Nephron progenitor cell (in vitro differentiated cells): ENCODE measurements around the gene GNB1.

Experiments
- DNase-seq: peaks from one replicate; pipeline ENCODE4 v3.0.0; 2021
- H3K27ac Mint-ChIP-seq: 2 replicates; pipeline ENCODE4 v1.8.0; 2021; ENCODE audit warnings: mild to moderate bottlenecking, moderate library complexity, mixed read lengths
- H3K27me3 Mint-ChIP-seq: 2 replicates; pipeline ENCODE4 v1.8.0; 2021; ENCODE audit warnings: mild to moderate bottlenecking, low read depth, mixed read lengths; ENCODE audit not compliant: poor library complexity
- H3K36me3 Mint-ChIP-seq: 2 replicates; pipeline ENCODE4 v1.8.0; 2021; ENCODE audit warnings: low read depth, mixed read lengths
- H3K4me1 Mint-ChIP-seq: 2 replicates; pipeline ENCODE4 v1.8.0; 2021; ENCODE audit warnings: mixed read lengths
- H3K4me3 Mint-ChIP-seq: 2 replicates; pipeline ENCODE4 v1.8.0; 2021; ENCODE audit warnings: mild to moderate bottlenecking, moderate library complexity, mixed read lengths
- H3K9me3 Mint-ChIP-seq: 2 replicates; pipeline ENCODE4 v1.8.0; 2021; ENCODE audit warnings: mild to moderate bottlenecking, moderate library complexity, mixed read lengths
- CTCF ChIP-seq: fragments of 200-600 bp; sonication (generic); IDR thresholded peaks from 2 replicates; pipeline ENCODE4 v1.5.0; 2021; ENCODE audit warnings: antibody characterized with exemption

The GNB1 gene

GRCh38 chr1:1819762-1820161 is 71.1 kb downstream of the GNB1 start:
- H3K27ac Mint-ChIP-seq, result peak overlapping the region; percentile 45
- no peaks in the 10 kb centered on the region for H3K4me1 Mint-ChIP-seq
- DNase-seq, result no peak
- no peaks in the 10 kb centered on the region for H3K9me3 Mint-ChIP-seq
- peaks cover 60% of the 10 kb centered on the region for H3K36me3 Mint-ChIP-seq
- no peak for TF ChIP-seq CTCF
- no peak overlapping the region for H3K4me3 Mint-ChIP-seq
- H3K27me3 Mint-ChIP-seq, result no peaks in the 10 kb centered on the region

GRCh38 chr1:1817221-1817620 is 73.7 kb downstream of the GNB1 start:
- H3K4me1 Mint-ChIP-seq, result no peaks in the 10 kb centered on the region
- H3K27ac Mint-ChIP-seq, result no peak overlapping the region
- H3K36me3 Mint-ChIP-seq, result peaks cover 61% of the 10 kb centered on the region
- H3K27me3 Mint-ChIP-seq, result peaks cover 3% of the 10 kb centered on the region
- no peak for DNase-seq
- H3K4me3 Mint-ChIP-seq, result no peak overlapping the region
- no peaks in the 10 kb centered on the region for H3K9me3 Mint-ChIP-seq
- no peak for TF ChIP-seq CTCF

- H3K4me1 Mint-ChIP-seq, result no peaks in the 10 kb centered on the region
- DNase-seq, result no peak
- H3K36me3 Mint-ChIP-seq, result peaks cover 58% of the 10 kb centered on the region
- peaks cover 3% of the 10 kb centered on the region for H3K27me3 Mint-ChIP-seq
- H3K27ac Mint-ChIP-seq, result no peak overlapping the region
- H3K4me3 Mint-ChIP-seq, result no peak overlapping the region
- H3K9me3 Mint-ChIP-seq, result no peaks in the 10 kb centered on the region
- TF ChIP-seq CTCF, result no peak
Observed at GRCh38 chr1:1815606-1816281, 75.1 kb downstream of the GNB1 start.

- Mint-ChIP-seq H3K4me1 (peaks cover 2% of the 10 kb centered on the region), H3K27ac (peak overlapping the region; percentile 57), H3K36me3 (peaks cover 56% of the 10 kb centered on the region), H3K9me3 (no peaks in the 10 kb centered on the region), H3K27me3 (peaks cover 3% of the 10 kb centered on the region), H3K4me3 (no peak overlapping the region)
- TF ChIP-seq CTCF, result no peak
- DNase-seq, result no peak
Observed at GRCh38 chr1:1809489-1809888, 81.4 kb downstream of the GNB1 start.

GRCh38 chr1:1808206-1808605 is 82.7 kb downstream of the GNB1 start:
- no peaks in the 10 kb centered on the region for H3K9me3 Mint-ChIP-seq
- H3K4me1 Mint-ChIP-seq, result peaks cover 5% of the 10 kb centered on the region
- no peak overlapping the region for H3K4me3 Mint-ChIP-seq
- no peak for TF ChIP-seq CTCF
- H3K36me3 Mint-ChIP-seq, result peaks cover 57% of the 10 kb centered on the region
- peaks cover 2% of the 10 kb centered on the region for H3K27me3 Mint-ChIP-seq
- peak overlapping the region; percentile 51 for H3K27ac Mint-ChIP-seq
- DNase-seq, result no peak

- H3K4me3 Mint-ChIP-seq, result no peak overlapping the region
- TF ChIP-seq CTCF, result no peak
- H3K4me1 Mint-ChIP-seq, result peaks cover 9% of the 10 kb centered on the region
- H3K27me3 Mint-ChIP-seq, result peaks cover 4% of the 10 kb centered on the region
- DNase-seq, result no peak
- peak overlapping the region; percentile 83 for H3K27ac Mint-ChIP-seq
- H3K9me3 Mint-ChIP-seq, result no peaks in the 10 kb centered on the region
- H3K36me3 Mint-ChIP-seq, result peaks cover 56% of the 10 kb centered on the region
Observed at GRCh38 chr1:1806890-1807289, 84.0 kb downstream of the GNB1 start.
